AG10803 (cell line): ENCODE data around the gene RRAD.
"Not testable (repeated sequence)": the region's sequence is repeated elsewhere in the genome, so short reads cannot be mapped to it uniquely, and the experiment has no call there.

Experiments used
- DNase-seq: peaks from one replicate; pipeline ENCODE4 v3.0.0; 2010; ENCODE audit warnings: low read depth
- H3K4me3 ChIP-seq: 2 replicates; pipeline ENCODE4 v1.5.1; 2011; ENCODE audit warnings: mild to moderate bottlenecking, low read length, control low read depth
- CTCF ChIP-seq: conservative IDR thresholded peaks from 2 replicates; pipeline ENCODE4 v1.5.1; 2011; ENCODE audit warnings: mild to moderate bottlenecking, low read length, control low read depth, inconsistent platforms

Gene RRAD

DNA sequence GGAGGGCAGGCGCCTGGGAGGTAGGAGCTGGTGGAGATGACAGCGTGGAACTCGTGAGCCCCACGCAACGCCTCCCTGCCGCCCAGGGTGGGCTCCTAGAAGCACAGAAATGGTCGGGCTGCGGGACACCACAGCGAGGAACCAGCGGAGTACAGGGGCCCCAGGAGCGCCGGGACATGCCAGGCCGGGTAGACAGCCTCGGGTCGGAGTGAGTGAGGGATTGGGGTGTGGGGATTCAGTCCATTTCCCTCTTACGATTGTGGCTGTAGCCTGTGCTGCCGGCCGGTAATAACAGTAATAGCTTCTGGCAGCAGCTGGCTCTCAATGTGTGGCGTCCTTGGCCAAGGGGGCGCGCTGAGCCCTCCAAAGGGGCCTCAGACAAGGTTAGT lies 23.5 kb upstream of the RRAD start:
- no peak overlapping the region; the same call in 1 of the 2 replicates for H3K4me3 ChIP-seq
- TF ChIP-seq CTCF: no peak
- no peak for DNase-seq

GRCh38 chr16:66948134-66948836 lies 22.9 kb upstream of the RRAD start:
- H3K4me3 ChIP-seq: peak overlapping the region; percentile 66
- no peak for TF ChIP-seq CTCF
- DNase-seq: no peak

DNA sequence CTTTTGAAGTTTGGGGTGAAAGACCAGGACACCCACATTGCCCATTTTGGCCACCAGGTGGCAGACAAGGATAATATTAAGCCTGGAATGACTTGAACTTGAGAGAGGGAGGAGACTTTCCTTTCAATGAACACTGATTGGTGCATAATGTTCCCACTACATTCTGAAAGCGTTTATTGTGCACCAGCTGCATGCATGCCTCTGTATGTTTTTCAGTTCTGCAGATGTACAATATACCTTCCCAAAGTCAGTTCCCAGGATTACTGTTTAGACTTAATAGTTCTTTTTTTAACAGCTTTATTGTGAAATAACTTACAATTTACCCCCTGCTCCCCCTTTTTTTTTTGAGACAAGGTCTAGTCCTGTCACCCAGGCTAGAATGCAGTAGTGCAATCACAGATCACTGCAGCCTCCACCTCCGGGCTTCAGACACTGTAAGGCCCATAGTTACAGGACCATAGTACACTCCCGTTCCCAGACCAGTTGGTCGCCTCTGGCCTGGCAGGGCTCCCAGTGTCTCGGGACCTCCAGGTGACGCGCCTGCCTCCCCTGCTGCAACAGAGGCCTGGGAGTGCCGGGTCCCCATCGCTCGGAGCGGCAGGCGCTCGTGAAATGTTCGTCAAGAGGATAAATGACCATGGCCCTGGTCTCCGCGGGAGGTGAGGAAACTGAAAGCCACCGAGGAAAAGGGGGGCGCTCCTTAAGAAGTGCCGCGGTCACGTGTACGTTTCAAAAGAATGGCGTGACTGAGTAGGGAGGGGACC lies 22.1 kb upstream of the RRAD start:
- H3K4me3 ChIP-seq: peak overlapping the region; percentile 66
- DNase-seq: peak; percentile 79
- TF ChIP-seq CTCF: peak; percentile 82

GRCh38 chr16:66946974-66947301 lies 21.6 kb upstream of the RRAD start:
- H3K4me3 ChIP-seq: no peak overlapping the region

GRCh38 chr16:66946541-66946940 lies 21.2 kb upstream of the RRAD start:
- no peak for TF ChIP-seq CTCF
- no peak overlapping the region for H3K4me3 ChIP-seq
- no peak for DNase-seq

More at GRCh38 chr16:66946974-66947301, 21.6 kb upstream of the RRAD start:
- no peak for DNase-seq
- no peak for TF ChIP-seq CTCF

GRCh38 chr16:66945939-66946338 lies 20.6 kb upstream of the RRAD start:
- no peak for TF ChIP-seq CTCF
- no peak for DNase-seq
- H3K4me3 ChIP-seq: no peak overlapping the region

DNA sequence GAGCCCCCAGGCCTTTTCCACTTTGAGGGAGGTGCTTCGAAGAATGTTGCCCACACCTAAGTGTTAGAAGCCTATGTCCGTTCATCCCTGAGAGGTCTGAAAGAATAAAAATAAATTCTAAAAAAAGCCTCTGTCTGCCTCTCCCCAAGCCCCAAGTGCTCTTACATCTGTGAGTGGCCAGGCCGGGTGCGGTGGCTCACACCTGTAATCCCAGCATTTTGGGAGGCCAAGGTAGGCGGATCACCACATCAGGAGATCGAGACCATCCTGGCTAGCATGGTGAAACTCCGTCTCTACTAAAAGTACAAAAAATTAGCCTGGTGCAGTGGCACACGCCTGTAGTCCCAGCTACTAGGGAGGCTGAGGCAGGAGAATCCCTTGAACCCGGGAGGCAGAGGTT lies 19.6 kb upstream of the RRAD start:
- DNase-seq, H3K4me3 ChIP-seq: not testable (repeated sequence)
